ENCODE measurements around the gene RGS6.

The RGS6 gene

DNA sequence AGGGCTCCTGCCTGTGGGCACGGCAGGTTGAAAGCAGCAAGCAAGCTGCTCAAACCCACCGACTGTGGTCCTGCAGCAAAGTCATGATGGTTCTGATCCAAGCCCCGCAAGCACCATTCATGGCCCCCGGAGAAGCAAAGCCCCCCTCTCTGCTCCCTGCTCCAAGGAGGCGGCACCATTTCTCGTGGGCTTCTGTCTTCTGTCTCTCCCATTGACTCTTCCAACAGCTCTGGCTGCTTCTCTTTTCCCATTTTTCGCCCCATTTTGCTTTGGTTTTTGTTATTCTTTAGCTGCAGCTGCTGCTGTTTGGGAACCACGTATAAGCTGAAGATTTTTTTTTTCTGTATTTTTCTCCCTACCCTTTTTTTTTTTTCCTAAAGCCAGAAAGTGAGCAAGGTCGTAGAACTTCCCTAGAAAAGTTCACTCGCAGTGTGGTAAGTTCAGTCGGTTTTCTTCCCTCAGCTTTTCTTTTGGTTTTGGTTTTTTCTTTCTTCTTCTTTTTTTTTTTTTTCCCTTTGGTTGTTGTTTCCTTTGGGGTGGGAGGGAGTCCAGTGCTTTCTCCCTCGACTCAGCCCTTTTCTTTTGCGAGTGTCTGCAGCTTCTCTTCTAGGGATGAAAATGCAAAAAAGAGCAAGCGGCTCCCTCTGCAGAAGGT, 607.6 kb downstream of the RGS6 start:
- no peak for DNase-seq

DNA sequence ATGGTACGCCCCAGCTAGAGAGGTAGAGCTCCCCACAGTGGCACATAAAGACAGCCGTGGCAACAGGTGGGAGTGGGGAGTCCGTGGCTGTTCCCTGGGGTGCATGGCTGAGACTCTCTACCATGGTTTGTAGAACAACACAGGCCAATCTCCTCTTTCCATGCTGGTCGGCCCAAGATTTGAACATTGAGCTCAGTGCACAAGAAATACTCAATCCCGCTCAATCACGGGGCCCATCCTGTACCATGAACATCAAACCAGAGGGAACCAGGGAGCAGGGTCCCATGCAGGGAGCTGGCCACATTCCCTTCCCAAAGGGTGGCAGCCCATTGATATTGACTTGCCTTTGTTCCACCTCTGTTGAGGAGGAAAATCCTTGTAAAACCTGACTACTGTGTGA, 608.6 kb downstream of the RGS6 start:
- no peak for DNase-seq

- no peak for DNase-seq
These were observed 609.3 kb downstream of the RGS6 start for GRCh38 chr14:72541546-72541945.

GRCh38 chr14:72543341-72543740, 611.1 kb downstream of the RGS6 start:
- no peak for DNase-seq

DNA sequence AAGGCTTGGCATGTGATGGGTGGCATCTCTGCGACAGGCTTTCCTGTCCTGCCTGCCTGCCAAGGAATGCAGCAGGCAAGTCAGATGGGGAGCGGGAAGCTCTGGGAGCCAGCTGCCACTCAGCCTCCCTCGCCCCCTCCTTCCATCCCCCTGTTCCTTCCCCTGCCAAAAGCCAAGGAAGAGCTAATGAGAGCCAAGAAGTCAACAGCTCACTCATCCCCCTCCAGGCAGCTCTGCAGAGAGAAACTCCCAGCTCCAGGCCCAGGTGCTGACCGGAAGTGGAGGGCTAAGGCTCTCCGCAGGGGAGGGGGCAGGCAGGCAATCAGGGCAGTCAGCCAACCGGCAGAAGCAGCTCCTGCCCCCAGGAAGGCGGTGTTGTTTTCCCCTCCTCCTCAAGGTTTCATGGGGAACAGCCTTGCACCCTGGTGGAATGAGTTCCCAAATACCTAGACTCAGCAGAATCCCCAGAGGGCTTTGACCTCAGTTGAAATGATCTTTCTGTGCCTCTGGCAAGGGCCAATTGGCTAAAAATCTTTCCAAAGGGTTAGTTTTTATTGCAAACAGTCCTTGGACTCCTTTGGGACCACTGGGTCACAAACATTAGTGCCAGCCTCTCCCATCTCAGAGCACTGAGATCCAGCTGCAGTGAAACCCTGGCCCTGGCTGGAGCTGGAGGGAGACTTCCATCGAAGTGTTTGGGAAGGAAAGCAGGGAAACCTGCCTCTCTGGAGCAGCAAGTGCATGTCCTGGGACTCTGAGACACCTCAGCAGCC, 612.6 kb downstream of the RGS6 start:
- no peak for DNase-seq

DNA sequence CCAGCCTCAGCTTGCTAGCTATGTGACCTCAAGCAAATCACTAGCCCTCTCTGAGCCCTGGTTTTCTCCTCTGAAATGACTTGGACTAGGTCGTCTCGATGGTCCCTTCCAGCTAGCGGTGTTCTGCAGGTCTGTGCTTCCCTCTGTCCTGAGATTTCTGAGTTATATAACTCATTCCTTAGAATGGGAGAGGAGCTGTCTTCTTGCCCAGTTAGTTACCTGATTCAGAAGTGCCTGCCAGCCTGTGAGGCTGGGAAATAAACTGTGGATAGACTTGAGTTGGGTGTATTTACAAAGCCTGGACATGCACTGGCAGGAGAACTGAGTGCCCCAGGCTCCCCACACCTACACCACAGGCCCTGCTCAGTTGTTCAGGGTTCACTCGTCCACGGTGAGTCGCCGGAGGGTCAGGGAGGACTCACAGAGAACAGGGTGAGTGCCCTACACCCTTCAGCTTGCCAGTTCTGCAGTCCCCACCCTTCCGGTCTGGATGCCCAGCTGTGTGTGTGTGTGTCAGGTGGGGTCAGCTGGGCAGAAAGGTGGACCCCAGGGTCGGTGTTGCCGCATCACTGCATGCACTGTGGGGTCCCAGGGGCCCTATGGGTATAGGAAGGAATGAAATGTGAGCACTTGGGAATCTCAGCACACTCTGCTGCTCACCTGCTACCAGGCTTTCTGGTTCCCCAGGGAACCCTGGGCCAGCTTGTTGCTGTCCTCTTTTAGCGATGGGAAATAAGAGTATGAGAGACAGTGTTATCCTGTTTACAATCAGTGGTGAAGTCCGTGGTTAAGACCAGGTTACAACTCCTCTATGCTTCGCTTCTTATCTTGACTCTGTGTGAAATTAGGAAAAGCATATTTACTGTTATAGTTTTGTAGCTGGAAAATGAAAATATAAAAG, 613.4 kb downstream of the RGS6 start:
- no peak for DNase-seq

- no peak for DNase-seq
These were observed 614.3 kb downstream of the RGS6 start for GRCh38 chr14:72546344-72547016.

DNA sequence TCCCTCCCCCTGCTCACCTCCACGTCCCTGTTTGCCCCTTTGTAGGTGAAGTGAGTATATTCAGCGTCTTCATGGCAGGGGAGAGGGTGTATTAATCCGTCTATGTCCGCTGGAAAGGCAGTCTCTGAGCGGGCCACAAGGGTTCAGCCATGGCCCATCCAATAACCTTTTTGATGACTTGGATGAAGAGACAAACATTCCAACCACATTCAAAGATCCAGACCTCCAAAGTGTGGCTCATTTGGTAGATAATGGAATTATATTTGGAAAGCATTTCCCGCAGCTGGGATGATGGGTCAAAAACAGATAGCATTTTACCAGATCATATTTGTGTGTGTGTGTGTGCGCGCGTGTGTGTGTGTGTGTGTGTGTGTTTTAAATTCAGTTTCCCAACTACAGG, 615.8 kb downstream of the RGS6 start:
- DNase-seq = no peak

- no peak for DNase-seq
These were observed 616.8 kb downstream of the RGS6 start for GRCh38 chr14:72549026-72549425.

DNA sequence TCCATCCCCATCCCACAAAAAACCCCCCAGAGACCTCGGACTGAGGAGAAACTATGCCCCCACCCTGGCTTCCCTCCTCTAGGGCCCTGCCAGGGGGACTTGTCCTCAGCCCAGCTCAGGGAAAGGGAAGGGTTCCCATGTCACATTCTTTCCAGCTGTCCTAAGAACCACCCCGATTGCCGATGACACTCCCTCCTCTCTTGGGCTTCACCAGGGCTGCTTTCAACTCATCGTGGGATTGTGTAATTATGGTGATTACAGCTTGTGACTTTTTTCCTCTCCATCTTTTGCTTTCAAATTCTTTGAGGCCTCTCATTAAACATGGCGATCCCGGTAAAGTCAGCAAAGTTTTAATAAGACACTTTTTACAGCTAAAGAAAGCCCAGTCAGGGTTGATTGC, 617.6 kb downstream of the RGS6 start:
- DNase-seq = no peak

DNA sequence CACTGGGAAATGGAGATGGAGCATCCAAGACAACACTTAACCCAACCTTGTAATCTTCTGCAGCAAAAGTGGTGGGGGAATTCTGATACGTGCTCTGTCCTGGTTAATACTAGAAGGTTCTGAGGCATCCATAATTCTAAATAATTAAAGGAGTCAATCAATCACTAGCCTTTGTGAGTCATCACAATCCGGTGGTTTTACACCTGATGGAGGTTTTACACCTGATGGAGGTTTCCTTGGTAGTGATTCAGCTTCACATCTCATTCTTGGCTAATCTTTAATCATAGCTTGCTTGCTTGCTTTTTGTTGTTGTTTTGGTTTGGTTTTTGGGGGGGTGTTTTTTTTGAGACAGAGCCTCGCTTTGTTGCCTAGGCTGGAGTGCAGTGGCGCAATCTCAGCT, 618.3 kb downstream of the RGS6 start:
- DNase-seq = no peak

- no peak for DNase-seq
These were observed 620.0 kb downstream of the RGS6 start for GRCh38 chr14:72552236-72552635.

DNA sequence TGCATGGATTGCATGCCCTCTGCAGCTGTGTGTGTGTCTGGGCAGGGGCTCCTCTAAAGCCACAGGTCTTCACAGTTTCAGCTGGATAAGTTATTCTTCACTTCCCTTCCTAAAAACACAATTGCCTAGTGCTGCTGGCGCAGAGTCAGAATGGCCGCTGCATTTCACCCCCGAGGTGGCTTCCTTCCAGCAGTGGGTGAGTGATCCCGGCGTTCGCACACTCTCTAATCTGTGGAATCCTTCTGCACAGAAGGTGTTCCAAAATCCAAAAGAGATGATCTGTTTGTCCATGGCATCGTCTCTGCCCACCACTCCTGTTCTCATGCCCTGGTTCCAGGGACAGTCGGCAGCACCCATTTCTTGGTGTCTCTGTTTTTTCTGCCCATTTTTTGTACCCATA, 620.9 kb downstream of the RGS6 start:
- no peak for DNase-seq

DNA sequence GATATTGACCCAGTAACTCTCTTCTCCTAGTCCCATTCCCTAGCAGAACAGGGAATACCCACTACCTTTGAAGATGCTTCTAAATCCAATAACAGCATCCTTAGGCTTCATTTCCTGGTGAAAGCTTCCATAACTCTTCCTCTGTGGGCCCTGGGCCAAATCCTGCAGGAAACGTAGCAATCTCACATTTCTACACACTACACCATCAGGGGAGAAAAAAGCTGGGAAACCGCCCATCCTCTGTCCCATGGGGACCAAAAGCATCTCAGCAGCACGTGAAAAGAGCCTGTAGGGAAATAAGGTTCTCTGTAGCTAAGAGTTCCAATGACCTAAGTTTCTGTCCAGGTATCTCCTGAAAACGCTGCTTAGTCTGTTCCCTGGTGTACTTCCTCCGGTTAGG, 621.4 kb downstream of the RGS6 start:
- DNase-seq = no peak

GRCh38 chr14:72554401-72554800, 622.2 kb downstream of the RGS6 start:
- no peak for DNase-seq

- no peak for DNase-seq
These were observed 622.9 kb downstream of the RGS6 start for GRCh38 chr14:72554994-72555608.

- DNase-seq = no peak
These were observed 623.4 kb downstream of the RGS6 start for GRCh38 chr14:72555609-72556000.

GRCh38 chr14:72557671-72558070, 625.4 kb downstream of the RGS6 start:
- no peak for DNase-seq

DNA sequence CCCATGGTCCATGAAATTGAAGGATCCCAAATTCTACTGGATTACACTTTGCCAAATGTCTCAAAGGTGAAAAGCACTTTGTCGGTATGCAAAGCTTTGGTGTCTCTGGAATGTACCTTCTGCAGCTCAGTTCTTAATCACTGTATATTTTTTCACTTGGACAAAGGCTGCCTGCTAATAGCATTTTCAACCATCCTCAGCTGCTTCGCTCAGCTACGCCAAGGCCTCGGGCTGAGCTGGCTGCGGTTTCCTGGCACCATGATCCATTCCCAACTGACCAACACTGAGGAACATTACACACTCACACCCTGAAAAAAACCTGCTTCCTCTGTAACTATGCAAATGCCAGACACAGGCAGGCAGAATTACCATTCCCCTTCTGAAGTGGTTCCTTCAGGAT, 626.5 kb downstream of the RGS6 start:
- DNase-seq = no peak

- DNase-seq = no peak
These were observed 627.0 kb downstream of the RGS6 start for GRCh38 chr14:72559202-72559601.

DNA sequence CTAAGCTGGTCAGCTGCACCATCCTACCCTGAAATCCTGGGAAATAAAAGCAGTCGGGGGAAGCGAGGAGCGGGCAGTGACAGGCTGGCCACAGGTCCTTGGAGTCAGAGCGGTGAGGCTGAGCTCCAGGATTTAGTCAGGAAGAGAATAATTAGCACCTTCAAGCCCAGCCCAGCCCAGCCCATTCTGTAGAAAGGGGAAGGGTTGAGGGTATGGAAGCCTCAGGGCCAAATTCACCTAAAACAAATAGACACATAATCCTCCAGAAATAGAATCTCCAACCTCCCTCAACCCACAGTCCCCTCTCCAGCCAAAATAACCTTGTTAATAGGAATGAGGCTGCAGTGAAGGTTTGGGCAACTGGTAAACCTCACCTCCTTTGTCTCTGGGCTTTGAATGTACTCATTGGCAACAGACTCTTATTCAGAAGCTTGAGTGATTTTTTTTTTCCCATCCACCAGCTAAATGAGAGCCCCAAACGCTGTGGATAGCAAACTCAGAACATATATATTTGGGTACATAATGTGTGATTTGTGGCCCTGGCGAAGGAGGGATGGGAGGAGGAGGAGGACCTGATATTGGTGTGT, 627.5 kb downstream of the RGS6 start:
- DNase-seq = no peak

DNA sequence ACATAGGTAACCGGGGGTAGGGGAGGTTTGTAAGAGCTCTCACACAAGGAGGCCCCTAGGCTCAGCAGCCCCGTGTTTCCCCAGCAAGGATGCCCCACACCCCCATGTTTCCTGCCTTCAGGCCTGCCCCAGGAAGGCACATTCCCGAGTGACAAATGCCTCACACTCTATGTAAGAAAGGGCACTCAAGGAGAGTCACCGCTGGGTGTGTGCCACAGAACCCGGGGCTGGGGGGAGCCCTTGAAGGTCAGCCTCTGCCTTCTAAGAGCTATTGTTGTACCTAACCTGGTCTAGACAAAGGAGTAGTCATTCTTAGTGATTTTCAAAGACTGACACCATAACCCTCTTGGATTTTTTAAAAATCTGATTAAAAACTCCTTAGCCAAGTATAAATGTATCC, 628.1 kb downstream of the RGS6 start:
- no peak for DNase-seq
